GM12878 (cell line): ENCODE data around the gene CCDC81. TPM values are rescaled to one million over a fixed set of nuclear protein-coding genes. Genes with fewer than 3 reads are reported as not detected.

Experiments used
- ATAC-seq: fragments of 200-7000 bp; cut with Tn5 transposase; 3 replicates; pipeline ENCODE4 v1.9.1; 2020; ENCODE audit warnings: mild to moderate bottlenecking, moderate library complexity
- BruUV-seq: library from RNA; stranded (reverse); fragments of 400-500 nt; replicated peaks from 2 replicates; lab custom pipeline; 2021; lab: Mats Ljungman, UMichigan
- CTCF ChIA-PET: fragments of 300-600 bp; sonication (Branson Sonifier 250); formaldehyde crosslinking; extraction: SDS; loops from one replicate; lab custom pipeline; 2021; ENCODE audit warnings: inconsistent platforms; lab: Yijun Ruan, JAX
- POLR2A ChIA-PET: fragments of 350-600 bp; formaldehyde crosslinking; extraction: SDS; loops from one replicate; lab custom pipeline; 2021; ENCODE audit warnings: inconsistent platforms; lab: Charles Lee
- RAD21 ChIA-PET: fragments of 300-600 bp; sonication (Branson Sonifier 250); formaldehyde crosslinking; loops from one replicate; lab custom pipeline; 2023; ENCODE audit warnings: antibody characterized with exemption; ENCODE audit not compliant: unreplicated experiment; lab: Charles Lee
- SMC1A ChIA-PET: fragments of 300-600 bp; sonication (Branson Sonifier 250); formaldehyde crosslinking; loops from one replicate; lab custom pipeline; 2023; ENCODE audit not compliant: unreplicated experiment, uncharacterized antibody; lab: Charles Lee
- DNase-seq: peaks from one replicate; pipeline ENCODE4 v3.0.0-alpha.2; 2011; ENCODE audit warnings: low read depth, low spot score
- FAIRE-seq: peaks from 3 replicates; lab custom pipeline; 2011; peaks lifted over from hg19 to GRCh38; lab: Jason Lieb, UNC
- H2AFZ ChIP-seq: 2 replicates; pipeline ENCODE4 v1.6.0; 2011; ENCODE audit warnings: low read depth, low read length, control low read depth; ENCODE audit not compliant: control insufficient read depth
- H3K27ac ChIP-seq: 2 replicates; pipeline ENCODE4 v1.5.1; 2011; ENCODE audit warnings: control low read depth; ENCODE audit not compliant: control insufficient read depth, insufficient read depth
- H3K27me3 ChIP-seq, 2 experiments: replicated peaks in 1 of 2; 2 replicates each; pipeline versions ENCODE4 v1.6.0 to v1.6.1; 2011; ENCODE audit warnings: low read length in 1 of 2; ENCODE audit not compliant: control insufficient read depth in 2 of 2, insufficient read depth in 2 of 2
- H3K36me3 ChIP-seq, 2 experiments: 2 replicates each; pipeline ENCODE4 v1.5.1; 2011; ENCODE audit warnings: low read length in 1 of 2; ENCODE audit not compliant: control insufficient read depth in 2 of 2, insufficient read depth in 2 of 2
- H3K4me1 ChIP-seq: 2 replicates; pipeline ENCODE4 v1.6.1; 2011; ENCODE audit warnings: mild to moderate bottlenecking, low read length, moderate library complexity, mixed read lengths; ENCODE audit not compliant: control insufficient read depth, insufficient read depth
- H3K4me2 ChIP-seq: 2 replicates; pipeline ENCODE4 v1.6.0; 2011; ENCODE audit warnings: control low read depth; ENCODE audit not compliant: control insufficient read depth, insufficient read depth
- H3K4me3 ChIP-seq: fragments of 200-600 bp; sonication (generic); 2 replicates; pipeline ENCODE4 v1.5.1; 2016
- H3K79me2 ChIP-seq: 2 replicates; pipeline ENCODE4 v1.6.0; 2011; ENCODE audit warnings: low read length; ENCODE audit not compliant: control insufficient read depth, insufficient read depth
- H3K9ac ChIP-seq: 2 replicates; pipeline ENCODE4 v1.8.0; 2011; ENCODE audit warnings: low read length, control low read depth, mixed read lengths; ENCODE audit not compliant: control insufficient read depth, insufficient read depth
- H3K9me3 ChIP-seq: replicated peaks from 3 replicates; pipeline ENCODE4 v1.5.1; 2011; ENCODE audit warnings: mild to moderate bottlenecking, low read length; ENCODE audit not compliant: control insufficient read depth, insufficient read depth
- H4K20me1 ChIP-seq: 2 replicates; pipeline ENCODE4 v1.6.0; 2011; ENCODE audit not compliant: control insufficient read depth, insufficient read depth
- FOXM1 ChIP-seq: IDR thresholded peaks from 2 replicates; pipeline ENCODE4 v1.6.1; 2012; ENCODE audit warnings: low read depth, mild to moderate bottlenecking, inconsistent platforms, low read length, moderate library complexity
- HDAC2 ChIP-seq: fragments of 200-600 bp; sonication (generic); IDR thresholded peaks from 2 replicates; pipeline ENCODE4 v1.6.1; 2017
- IKZF1 ChIP-seq: fragments of 450-650 bp; conservative IDR thresholded peaks from 2 replicates; pipeline ENCODE4 v1.6.1; 2017; ENCODE audit warnings: antibody characterized with exemption, mild to moderate bottlenecking
- MXI1 ChIP-seq: fragments of 150-350 bp; IDR thresholded peaks from 2 replicates; pipeline ENCODE4 v1.6.1; 2011; ENCODE audit warnings: low read depth, mild to moderate bottlenecking, inconsistent platforms, low read length, improper control_type of control experiment
- RBBP5 ChIP-seq: fragments of 200-600 bp; sonication (generic); conservative IDR thresholded peaks from 2 replicates; pipeline ENCODE4 v1.6.1; 2016
- SIX5 ChIP-seq: IDR thresholded peaks from 2 replicates; pipeline ENCODE4 v1.6.1; 2011; ENCODE audit warnings: mild to moderate bottlenecking, low read depth, low read length, moderate library complexity; ENCODE audit not compliant: severe bottlenecking
- ZNF207 ChIP-seq: fragments of 450-650 bp; IDR thresholded peaks from 2 replicates; pipeline ENCODE4 v1.6.1; 2014; ENCODE audit warnings: antibody characterized with exemption, mild to moderate bottlenecking, borderline replicate concordance
- ZNF274 ChIP-seq: IDR thresholded peaks from one replicate; pipeline ENCODE4 v1.8.0; 2011; ENCODE audit not compliant: insufficient read length, insufficient read depth
- WGBS: methylation state at CpG from one replicate; pipeline ENCODE4 v1.1.6; 2016; ENCODE audit warnings: low lambda C conversion rate; ENCODE audit not compliant: insufficient replicate concordance, insufficient coverage; ENCODE audit errors: missing lambda C conversion rate; 5-methylcytosine and 5-hydroxymethylcytosine counted together
- in situ Hi-C: fragments of 300-500 bp; cut with MboI; formaldehyde crosslinking; loops from 9 replicates; pipeline ENCODE4 v1.14.3; 2018; ENCODE audit warnings: mixed read lengths
- intact Hi-C: fragments of 100-400 bp; cut with micrococcal nuclease; formaldehyde crosslinking; loops from one replicate; pipeline ENCODE4 v1.14.2; 2022; ENCODE audit not compliant: unreplicated experiment
- polyA plus RNA-seq, 11 experiments: library from polyadenylated mRNA; depleted of rRNA in 4 of 11; unstranded in 6 of 11; stranded (reverse) in 5 of 11; fragments of >200 nt; fragmentation: Nextera tagmentation in 4 of 11; fragmentation: Illumina TruSeq in 1 of 11; extraction: Ambion mirVana in 4 of 11; extraction: Trizol in 1 of 11; gene quantifications; 1 replicate in 1 of 11; 2 replicates in 10 of 11; pipeline versions ENCODE4 v1.2.1 to v1.2.3, GENCODE V29; 2011 to 2016; ENCODE audit warnings: inconsistent platforms in 2 of 11, missing spikeins in 2 of 11, low read depth in 1 of 11
- total RNA-seq, 4 experiments: library from RNA; depleted of rRNA in 3 of 4; stranded (reverse); fragments of >200 nt in 3 of 4; fragmentation: Illumina TruSeq in 1 of 4; extraction: Trizol in 1 of 4; gene quantifications; 2 replicates each; pipeline versions ENCODE4 v1.2.1 to v1.2.3, GENCODE V29; 2013 to 2021
- TF ChIP-seq, protein P1 (sequence below), 3 experiments: IDR thresholded peaks in 2 of 3; conservative IDR thresholded peaks in 1 of 3; 2 replicates each; pipeline ENCODE4 v1.5.1; 2011; ENCODE audit warnings: low read depth in 3 of 3, low read length in 3 of 3, mild to moderate bottlenecking in 3 of 3, control low read depth in 2 of 3, moderate library complexity in 2 of 3, inconsistent platforms in 1 of 3, mixed read lengths in 1 of 3; ENCODE audit not compliant: control insufficient read depth in 2 of 3, insufficient read depth in 1 of 3; ENCODE audit errors: extremely low read depth in 1 of 3
- TF ChIP-seq, protein P2 (sequence below): fragments of 150-350 bp; IDR thresholded peaks from 2 replicates; pipeline ENCODE4 v1.6.1; 2014; ENCODE audit warnings: mild to moderate bottlenecking, low read depth, low read length
- TF ChIP-seq, protein P3 (sequence below): IDR thresholded peaks from 2 replicates; pipeline ENCODE4 v1.6.1; 2011; ENCODE audit warnings: borderline replicate concordance, low read depth, mild to moderate bottlenecking, moderate library complexity, low read length; ENCODE audit not compliant: insufficient read depth, poor library complexity, severe bottlenecking
- TF ChIP-seq, protein P4 (sequence below): fragments of 450-650 bp; IDR thresholded peaks from 2 replicates; pipeline ENCODE4 v1.6.1; 2017; ENCODE audit warnings: mild to moderate bottlenecking, low read depth, inconsistent platforms; ENCODE audit not compliant: poor library complexity, severe bottlenecking
- TF ChIP-seq, protein P5 (sequence below): fragments of 450-650 bp; IDR thresholded peaks from 2 replicates; pipeline ENCODE4 v1.6.1; 2017; ENCODE audit warnings: borderline replicate concordance

Gene CCDC81
- total and polyA plus RNA-seq, 10 of the 15 experiments (the other 5 are each of a cell fraction or from before 2014, with no cell fraction given) = 0.06 to 0.53 (median 0.22) TPM

DNA sequence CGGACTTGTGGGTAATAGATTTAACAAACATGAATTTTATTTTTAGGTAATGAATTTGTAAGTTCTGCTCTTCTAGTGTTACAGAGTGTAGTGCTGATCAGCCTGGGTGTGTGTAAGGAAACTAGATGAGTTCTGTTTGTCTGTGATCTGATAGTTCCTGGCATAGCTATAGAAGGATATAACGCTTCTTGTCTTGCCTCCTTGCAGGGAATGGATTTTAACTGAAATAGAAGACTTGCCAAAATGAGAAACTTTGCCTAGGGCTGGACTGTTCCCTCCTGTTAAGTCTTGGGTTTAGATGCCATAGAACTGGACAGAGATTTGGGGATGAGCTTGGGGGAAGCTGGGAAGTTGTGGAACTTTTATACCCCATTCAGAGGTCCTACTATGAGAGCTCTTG is 11.6 kb downstream of the CCDC81 start:
- BruUV-seq = no TSS peak
- Histone ChIP-seq H3K9me3 (no peaks in the 10 kb centered on the region), H3K36me3 (no peaks in the 10 kb centered on the region), H3K4me2 (no peak overlapping the region), H4K20me1 (no peaks in the 10 kb centered on the region), H3K27ac (no peak overlapping the region), H3K79me2 (no peaks in the 10 kb centered on the region), H2AFZ (no peak overlapping the region), H3K27me3 (no peaks in the 10 kb centered on the region; a peak in 1 of 4 replicates), H3K4me3 (no peak overlapping the region), H3K4me1 (no peaks in the 10 kb centered on the region), H3K9ac (no peak overlapping the region)
- no peak for ATAC-seq
- TF ChIP-seq, protein P1, sequence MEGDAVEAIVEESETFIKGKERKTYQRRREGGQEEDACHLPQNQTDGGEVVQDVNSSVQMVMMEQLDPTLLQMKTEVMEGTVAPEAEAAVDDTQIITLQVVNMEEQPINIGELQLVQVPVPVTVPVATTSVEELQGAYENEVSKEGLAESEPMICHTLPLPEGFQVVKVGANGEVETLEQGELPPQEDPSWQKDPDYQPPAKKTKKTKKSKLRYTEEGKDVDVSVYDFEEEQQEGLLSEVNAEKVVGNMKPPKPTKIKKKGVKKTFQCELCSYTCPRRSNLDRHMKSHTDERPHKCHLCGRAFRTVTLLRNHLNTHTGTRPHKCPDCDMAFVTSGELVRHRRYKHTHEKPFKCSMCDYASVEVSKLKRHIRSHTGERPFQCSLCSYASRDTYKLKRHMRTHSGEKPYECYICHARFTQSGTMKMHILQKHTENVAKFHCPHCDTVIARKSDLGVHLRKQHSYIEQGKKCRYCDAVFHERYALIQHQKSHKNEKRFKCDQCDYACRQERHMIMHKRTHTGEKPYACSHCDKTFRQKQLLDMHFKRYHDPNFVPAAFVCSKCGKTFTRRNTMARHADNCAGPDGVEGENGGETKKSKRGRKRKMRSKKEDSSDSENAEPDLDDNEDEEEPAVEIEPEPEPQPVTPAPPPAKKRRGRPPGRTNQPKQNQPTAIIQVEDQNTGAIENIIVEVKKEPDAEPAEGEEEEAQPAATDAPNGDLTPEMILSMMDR (IDR thresholded peaks at IDR 0.05 in 2 of 3, conservative IDR thresholded peaks at IDR 0.05 in 1 of 3; ENCODE audit: control insufficient read depth in 2 of 3, extremely low read depth in 1 of 3, insufficient read depth in 1 of 3, low read depth in 3 of 3, low read length in 3 of 3) = no peak
- TF ChIP-seq RBBP5 (no peak), ZNF207 (no peak), HDAC2 (no peak), MXI1 (no peak), SIX5 (no peak), ZNF274 (no peak), IKZF1 (no peak), FOXM1 (no peak)
- TF ChIP-seq, protein P2, sequence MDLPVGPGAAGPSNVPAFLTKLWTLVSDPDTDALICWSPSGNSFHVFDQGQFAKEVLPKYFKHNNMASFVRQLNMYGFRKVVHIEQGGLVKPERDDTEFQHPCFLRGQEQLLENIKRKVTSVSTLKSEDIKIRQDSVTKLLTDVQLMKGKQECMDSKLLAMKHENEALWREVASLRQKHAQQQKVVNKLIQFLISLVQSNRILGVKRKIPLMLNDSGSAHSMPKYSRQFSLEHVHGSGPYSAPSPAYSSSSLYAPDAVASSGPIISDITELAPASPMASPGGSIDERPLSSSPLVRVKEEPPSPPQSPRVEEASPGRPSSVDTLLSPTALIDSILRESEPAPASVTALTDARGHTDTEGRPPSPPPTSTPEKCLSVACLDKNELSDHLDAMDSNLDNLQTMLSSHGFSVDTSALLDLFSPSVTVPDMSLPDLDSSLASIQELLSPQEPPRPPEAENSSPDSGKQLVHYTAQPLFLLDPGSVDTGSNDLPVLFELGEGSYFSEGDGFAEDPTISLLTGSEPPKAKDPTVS = no peak
- TF ChIP-seq, protein P3, sequence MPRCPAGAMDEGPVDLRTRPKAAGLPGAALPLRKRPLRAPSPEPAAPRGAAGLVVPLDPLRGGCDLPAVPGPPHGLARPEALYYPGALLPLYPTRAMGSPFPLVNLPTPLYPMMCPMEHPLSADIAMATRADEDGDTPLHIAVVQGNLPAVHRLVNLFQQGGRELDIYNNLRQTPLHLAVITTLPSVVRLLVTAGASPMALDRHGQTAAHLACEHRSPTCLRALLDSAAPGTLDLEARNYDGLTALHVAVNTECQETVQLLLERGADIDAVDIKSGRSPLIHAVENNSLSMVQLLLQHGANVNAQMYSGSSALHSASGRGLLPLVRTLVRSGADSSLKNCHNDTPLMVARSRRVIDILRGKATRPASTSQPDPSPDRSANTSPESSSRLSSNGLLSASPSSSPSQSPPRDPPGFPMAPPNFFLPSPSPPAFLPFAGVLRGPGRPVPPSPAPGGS = no peak
- TF ChIP-seq, protein P4, sequence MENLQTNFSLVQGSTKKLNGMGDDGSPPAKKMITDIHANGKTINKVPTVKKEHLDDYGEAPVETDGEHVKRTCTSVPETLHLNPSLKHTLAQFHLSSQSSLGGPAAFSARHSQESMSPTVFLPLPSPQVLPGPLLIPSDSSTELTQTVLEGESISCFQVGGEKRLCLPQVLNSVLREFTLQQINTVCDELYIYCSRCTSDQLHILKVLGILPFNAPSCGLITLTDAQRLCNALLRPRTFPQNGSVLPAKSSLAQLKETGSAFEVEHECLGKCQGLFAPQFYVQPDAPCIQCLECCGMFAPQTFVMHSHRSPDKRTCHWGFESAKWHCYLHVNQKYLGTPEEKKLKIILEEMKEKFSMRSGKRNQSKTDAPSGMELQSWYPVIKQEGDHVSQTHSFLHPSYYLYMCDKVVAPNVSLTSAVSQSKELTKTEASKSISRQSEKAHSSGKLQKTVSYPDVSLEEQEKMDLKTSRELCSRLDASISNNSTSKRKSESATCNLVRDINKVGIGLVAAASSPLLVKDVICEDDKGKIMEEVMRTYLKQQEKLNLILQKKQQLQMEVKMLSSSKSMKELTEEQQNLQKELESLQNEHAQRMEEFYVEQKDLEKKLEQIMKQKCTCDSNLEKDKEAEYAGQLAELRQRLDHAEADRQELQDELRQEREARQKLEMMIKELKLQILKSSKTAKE = no peak
- TF ChIP-seq, protein P5, sequence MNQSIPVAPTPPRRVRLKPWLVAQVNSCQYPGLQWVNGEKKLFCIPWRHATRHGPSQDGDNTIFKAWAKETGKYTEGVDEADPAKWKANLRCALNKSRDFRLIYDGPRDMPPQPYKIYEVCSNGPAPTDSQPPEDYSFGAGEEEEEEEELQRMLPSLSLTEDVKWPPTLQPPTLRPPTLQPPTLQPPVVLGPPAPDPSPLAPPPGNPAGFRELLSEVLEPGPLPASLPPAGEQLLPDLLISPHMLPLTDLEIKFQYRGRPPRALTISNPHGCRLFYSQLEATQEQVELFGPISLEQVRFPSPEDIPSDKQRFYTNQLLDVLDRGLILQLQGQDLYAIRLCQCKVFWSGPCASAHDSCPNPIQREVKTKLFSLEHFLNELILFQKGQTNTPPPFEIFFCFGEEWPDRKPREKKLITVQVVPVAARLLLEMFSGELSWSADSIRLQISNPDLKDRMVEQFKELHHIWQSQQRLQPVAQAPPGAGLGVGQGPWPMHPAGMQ = no peak
- ChIA-PET RAD21 (no interaction called here), CTCF (no interaction called here), POLR2A (no interaction called here), SMC1A (interaction anchor here (1.2 kb wide), 1 partner anchor 33 kb away, joined by 3 read pairs; no protein-coding TSS in a partner anchor)
- intact Hi-C loops (no loop called here), in situ Hi-C loops (no loop called here)
- WGBS = 93% methylated on average over 2 of the region's 2 CpGs
- no peak for FAIRE-seq
- DNase-seq = no peak
